ENCODE data around the gene SCAF8.

SCAF8 gene

DNA sequence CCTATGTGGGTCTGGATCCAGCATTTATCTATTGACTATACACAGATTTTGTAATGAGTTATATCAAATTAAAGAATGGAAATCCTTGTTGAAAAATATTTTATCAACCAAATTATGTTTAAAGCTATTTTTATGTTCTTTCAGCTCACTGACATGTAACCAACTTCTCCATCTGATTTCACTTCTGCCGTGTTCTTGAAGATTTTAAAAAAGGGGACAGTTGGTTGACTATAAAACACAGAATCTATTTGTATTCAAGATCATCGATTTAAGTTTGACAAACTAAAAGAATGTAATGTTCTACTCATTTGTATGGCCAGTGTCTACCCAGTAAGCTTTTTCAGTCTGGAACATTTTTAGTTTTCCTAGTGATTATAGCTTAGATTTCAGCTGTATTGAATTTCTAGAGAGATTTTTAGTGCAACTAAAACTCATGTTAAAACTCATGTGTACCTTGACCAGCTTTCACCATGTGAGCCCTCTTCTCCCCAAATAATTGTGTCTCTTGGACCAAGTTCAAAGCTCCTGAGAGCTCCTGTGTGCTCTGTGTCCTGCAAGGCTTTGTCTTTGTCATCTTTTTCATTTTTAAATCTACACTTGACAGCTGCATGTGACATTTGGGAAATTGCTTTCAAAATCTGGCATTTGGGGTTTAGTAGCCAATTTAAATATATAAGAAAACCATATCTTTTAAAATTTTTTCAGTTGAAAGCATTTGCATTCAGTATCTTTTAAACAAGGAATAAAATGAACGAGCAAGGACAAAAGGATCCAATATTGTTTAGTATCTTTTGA is 143.5 kb downstream of the SCAF8 start:
- Histone ChIP-seq H3K4me1 (ENCODE audit: insufficient read depth, low read length) (no peaks in the 10 kb centered on the region), H3K9ac (ENCODE audit: low read length) (no peak overlapping the region), H3K27ac (ENCODE audit: low read depth, low read length) (no peak overlapping the region), H3K36me3 (ENCODE audit: insufficient read depth, low read length) (no peaks in the 10 kb centered on the region), H3K4me3 (ENCODE audit: low read depth in 1 of 2, low read length in 2 of 2) (no peak overlapping the region), H3K27me3 (ENCODE audit: control insufficient read depth in 1 of 2, insufficient read depth in 2 of 2, low read length in 2 of 2) (no peaks in the 10 kb centered on the region), H3K9me3 (ENCODE audit: low read length) (no peaks in the 10 kb centered on the region)

DNA sequence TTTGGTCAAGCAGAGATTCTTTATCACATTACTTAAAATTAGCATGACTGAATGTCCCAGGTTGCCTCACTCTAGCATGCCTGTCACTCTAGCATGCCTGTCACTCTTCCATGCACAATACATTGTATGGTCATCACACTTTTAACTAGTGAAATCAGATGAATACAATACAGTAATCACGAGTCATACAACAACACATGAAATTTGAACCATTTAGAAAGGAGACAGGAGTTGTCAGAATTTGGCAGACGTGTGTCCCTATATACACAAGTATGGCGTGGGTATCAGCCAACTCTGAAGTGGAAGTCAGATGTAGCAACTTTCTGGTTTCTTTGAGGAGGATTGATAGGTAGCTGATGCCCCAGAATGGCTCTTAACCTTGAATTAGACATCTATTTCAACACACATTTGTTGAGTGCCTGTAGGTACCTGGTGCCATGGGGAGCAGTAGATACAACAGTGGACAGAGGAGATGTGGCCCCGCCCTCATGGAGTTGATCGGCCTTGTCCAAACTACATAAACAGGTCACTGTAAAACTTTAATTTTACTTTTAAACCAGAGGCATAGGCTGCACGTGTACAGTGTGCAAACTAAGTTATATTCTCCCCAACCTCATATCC is 145.8 kb downstream of the SCAF8 start:
- Histone ChIP-seq H3K4me3 (ENCODE audit: low read depth in 1 of 2, low read length in 2 of 2) (no peak overlapping the region), H3K27me3 (ENCODE audit: control insufficient read depth in 1 of 2, insufficient read depth in 2 of 2, low read length in 2 of 2) (no peaks in the 10 kb centered on the region), H3K27ac (ENCODE audit: low read depth, low read length) (no peak overlapping the region), H3K9me3 (ENCODE audit: low read length) (no peaks in the 10 kb centered on the region), H3K9ac (ENCODE audit: low read length) (no peak overlapping the region), H3K4me1 (ENCODE audit: insufficient read depth, low read length) (no peaks in the 10 kb centered on the region), H3K36me3 (ENCODE audit: insufficient read depth, low read length) (no peaks in the 10 kb centered on the region)

DNA sequence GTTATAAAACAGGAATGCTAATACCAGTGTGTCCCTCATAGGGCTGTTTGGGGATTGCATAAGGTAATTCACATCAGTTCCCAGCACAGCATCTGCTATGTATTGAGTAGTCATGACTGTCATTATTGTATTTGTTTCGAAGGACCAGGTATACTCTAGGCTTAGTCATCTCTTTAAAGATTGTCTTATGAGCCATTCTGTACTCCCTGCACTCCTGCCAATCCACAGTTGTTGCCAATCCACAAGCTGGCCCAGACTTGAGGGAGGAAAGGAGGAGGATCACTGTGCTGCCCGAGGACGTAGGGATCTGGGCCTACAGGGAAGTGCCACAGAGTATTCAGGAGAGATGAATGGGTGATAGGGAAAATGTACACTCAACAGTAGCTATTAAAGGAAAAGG is 148.9 kb downstream of the SCAF8 start:
- no peak overlapping the region for H3K4me3 ChIP-seq (ENCODE audit: low read depth in 1 of 2, low read length in 2 of 2)
- no peaks in the 10 kb centered on the region for H3K4me1 ChIP-seq (ENCODE audit: insufficient read depth, low read length)
- no peak overlapping the region for H3K9ac ChIP-seq (ENCODE audit: low read length)
- H3K36me3 ChIP-seq (ENCODE audit: insufficient read depth, low read length) = no peaks in the 10 kb centered on the region
- H3K27ac ChIP-seq (ENCODE audit: low read depth, low read length) = no peak overlapping the region
- H3K9me3 ChIP-seq (ENCODE audit: low read length) = no peaks in the 10 kb centered on the region
- H3K27me3 ChIP-seq (ENCODE audit: control insufficient read depth in 1 of 2, insufficient read depth in 2 of 2, low read length in 2 of 2) = no peaks in the 10 kb centered on the region

All from muscle layer of colon (tissue), 2 donors.